ENCODE results near the gene CD22. TPM values are rescaled to one million over a fixed set of nuclear protein-coding genes. Genes with fewer than 3 reads are reported as not detected.

CD22 gene
- total RNA-seq, 1 experiment from 2014 or later, result not detected

DNA sequence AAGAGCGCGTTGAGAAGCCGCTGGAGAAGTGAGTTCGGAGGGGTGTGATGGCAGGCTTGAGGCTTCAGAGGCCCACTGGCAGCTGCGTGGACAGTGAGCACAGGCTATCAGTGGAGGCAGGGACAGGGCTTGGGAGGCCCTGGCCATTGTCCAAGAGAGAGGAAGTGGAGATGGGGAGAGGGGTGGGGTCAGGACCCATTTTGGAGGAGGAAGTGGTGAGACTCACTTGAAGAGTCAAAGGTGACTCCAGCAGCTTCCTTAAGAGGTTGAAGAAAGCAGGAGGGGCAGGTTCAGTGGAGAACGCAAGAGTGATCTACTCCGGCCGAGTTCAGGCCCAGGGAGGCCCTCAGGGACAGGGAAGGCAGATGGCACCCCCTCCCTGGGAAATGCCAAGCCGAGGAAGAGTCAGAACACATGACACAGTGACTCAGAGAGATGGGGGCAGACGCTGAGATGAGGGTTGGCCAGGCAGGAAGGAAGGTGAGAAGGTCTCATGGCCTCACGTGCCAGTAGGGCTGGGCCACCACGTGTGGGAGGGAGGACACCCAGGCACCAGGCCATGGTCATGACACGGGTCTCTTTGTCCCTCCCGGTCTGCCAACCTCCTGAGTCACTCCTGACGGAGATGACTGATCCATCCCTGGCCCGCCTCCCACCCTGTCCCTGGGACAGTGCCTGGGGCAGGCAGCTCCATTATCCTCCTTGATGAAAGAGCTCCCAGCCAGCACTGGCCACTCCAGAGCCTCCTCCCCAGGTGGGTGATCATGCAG is 10.1 kb upstream of the CD22 start:
- Histone ChIP-seq H3K27me3 (replicated peaks; ENCODE audit: insufficient read depth, low read depth, low read length, poor library complexity) (no peaks in the 10 kb centered on the region), H3K9me3 (ENCODE audit: low read depth, low read length, poor library complexity, severe bottlenecking) (no peaks in the 10 kb centered on the region), H3K4me3 (ENCODE audit: low read depth, low read length, poor library complexity, severe bottlenecking) (no peak overlapping the region), H3K27ac (ENCODE audit: low read depth, low read length, poor library complexity, severe bottlenecking) (no peak overlapping the region), H3K4me1 (ENCODE audit: insufficient read depth, low read length, poor library complexity, severe bottlenecking) (no peaks in the 10 kb centered on the region), H3K36me3 (ENCODE audit: insufficient read depth, low read length, poor library complexity, severe bottlenecking) (no peaks in the 10 kb centered on the region)
- intact Hi-C loops (cut with micrococcal nuclease; ENCODE audit: unreplicated experiment), result no loop called here
- ChIA-PET CTCF (no interaction called here), POLR2A (ENCODE audit: low non-redundant PET) (no interaction called here)
- BruUV-seq (replicated peaks), result no TSS peak
- TF ChIP-seq EZH2 (IDR thresholded peaks at IDR 0.05; ENCODE audit: borderline replicate concordance, low read depth, low read length, poor library complexity, severe bottlenecking), result no peak
- TF ChIP-seq, protein P1, sequence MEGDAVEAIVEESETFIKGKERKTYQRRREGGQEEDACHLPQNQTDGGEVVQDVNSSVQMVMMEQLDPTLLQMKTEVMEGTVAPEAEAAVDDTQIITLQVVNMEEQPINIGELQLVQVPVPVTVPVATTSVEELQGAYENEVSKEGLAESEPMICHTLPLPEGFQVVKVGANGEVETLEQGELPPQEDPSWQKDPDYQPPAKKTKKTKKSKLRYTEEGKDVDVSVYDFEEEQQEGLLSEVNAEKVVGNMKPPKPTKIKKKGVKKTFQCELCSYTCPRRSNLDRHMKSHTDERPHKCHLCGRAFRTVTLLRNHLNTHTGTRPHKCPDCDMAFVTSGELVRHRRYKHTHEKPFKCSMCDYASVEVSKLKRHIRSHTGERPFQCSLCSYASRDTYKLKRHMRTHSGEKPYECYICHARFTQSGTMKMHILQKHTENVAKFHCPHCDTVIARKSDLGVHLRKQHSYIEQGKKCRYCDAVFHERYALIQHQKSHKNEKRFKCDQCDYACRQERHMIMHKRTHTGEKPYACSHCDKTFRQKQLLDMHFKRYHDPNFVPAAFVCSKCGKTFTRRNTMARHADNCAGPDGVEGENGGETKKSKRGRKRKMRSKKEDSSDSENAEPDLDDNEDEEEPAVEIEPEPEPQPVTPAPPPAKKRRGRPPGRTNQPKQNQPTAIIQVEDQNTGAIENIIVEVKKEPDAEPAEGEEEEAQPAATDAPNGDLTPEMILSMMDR (conservative IDR thresholded peaks at IDR 0.05; ENCODE audit: low read depth, low read length), result no peak
- no peak for DNase-seq (ENCODE audit: low spot score)

DNA sequence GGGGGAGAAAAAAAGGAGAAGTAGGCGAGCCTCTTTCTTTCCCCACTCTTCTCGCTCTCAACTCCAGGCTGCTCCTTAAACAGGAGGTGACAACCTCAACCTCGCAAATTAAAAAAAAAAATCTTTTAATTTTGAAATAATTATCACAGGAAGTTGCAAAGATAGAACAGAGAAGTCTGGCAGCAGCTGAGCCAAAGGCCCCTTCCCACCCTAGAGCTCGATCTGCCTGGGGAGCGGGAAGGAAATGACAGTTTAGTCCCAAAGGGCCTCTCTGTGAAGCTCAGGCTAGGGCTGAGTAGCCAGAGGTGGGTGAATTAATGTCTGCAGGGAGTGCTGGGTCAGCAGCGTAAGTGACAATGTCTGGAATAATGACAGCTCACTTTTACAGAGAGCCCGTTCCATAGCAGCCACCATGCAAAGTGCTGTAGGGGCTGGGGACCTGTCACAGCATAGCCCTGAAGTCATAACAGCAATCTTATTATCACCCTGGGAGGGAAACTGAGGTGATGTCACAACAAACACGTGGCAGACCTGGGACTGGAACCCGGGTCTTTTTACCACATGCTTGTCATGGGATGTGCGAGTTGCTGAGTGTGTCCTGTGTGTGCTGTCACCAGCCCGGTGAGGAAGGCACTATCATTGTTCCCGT is 8.8 kb upstream of the CD22 start:
- intact Hi-C loops (cut with micrococcal nuclease; ENCODE audit: unreplicated experiment), result no loop called here
- BruUV-seq (replicated peaks), result no TSS peak

DNA sequence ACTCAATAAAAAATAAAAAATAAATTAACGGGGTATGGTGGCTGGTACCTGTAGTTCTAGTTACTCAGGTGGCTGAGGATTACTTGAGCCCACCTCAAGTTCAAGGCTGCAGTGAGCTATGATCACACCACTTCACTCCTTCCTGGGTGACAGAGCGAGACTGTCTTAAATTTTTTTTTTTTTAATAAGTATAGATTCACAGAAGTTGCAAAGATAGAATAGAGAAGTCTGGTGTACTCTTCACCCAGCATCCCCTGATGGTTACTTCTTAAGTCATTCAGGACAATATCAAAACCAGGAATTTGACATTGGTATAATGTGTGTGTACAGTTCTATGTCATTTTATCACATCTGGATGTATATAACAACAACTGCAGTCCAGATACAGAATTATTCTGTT is 7.7 kb upstream of the CD22 start:
- POLR2A ChIA-PET (ENCODE audit: low non-redundant PET), result no interaction called here
- TF ChIP-seq, protein P1 (conservative IDR thresholded peaks at IDR 0.05; ENCODE audit: low read depth, low read length), result no peak
- no peak for TF ChIP-seq EZH2 (IDR thresholded peaks at IDR 0.05; ENCODE audit: borderline replicate concordance, low read depth, low read length, poor library complexity, severe bottlenecking)
- no peak for DNase-seq (ENCODE audit: low spot score)
- no peak overlapping the region for H3K4me3 ChIP-seq (ENCODE audit: low read depth, low read length, poor library complexity, severe bottlenecking)
- no TSS peak for BruUV-seq (replicated peaks)
- H3K36me3 ChIP-seq (ENCODE audit: insufficient read depth, low read length, poor library complexity, severe bottlenecking), result no peaks in the 10 kb centered on the region
- intact Hi-C loops (cut with micrococcal nuclease; ENCODE audit: unreplicated experiment), result no loop called here
- no peaks in the 10 kb centered on the region for H3K9me3 ChIP-seq (ENCODE audit: low read depth, low read length, poor library complexity, severe bottlenecking)
- no peaks in the 10 kb centered on the region for H3K4me1 ChIP-seq (ENCODE audit: insufficient read depth, low read length, poor library complexity, severe bottlenecking)
- CTCF ChIA-PET, result no interaction called here
- peaks cover 6% of the 10 kb centered on the region for H3K27me3 ChIP-seq (replicated peaks; ENCODE audit: insufficient read depth, low read depth, low read length, poor library complexity)
- H3K27ac ChIP-seq (ENCODE audit: low read depth, low read length, poor library complexity, severe bottlenecking), result no peak overlapping the region

More for the DNA sequence above, 8.8 kb upstream of the CD22 start:
- H3K4me3 ChIP-seq (ENCODE audit: low read depth, low read length, poor library complexity, severe bottlenecking), result no peak overlapping the region
- peak; percentile 44 for DNase-seq (ENCODE audit: low spot score)
- ChIA-PET POLR2A (ENCODE audit: low non-redundant PET) (no interaction called here), CTCF (no interaction called here)
- H3K4me1 ChIP-seq (ENCODE audit: insufficient read depth, low read length, poor library complexity, severe bottlenecking), result no peaks in the 10 kb centered on the region
- no peak for TF ChIP-seq EZH2 (IDR thresholded peaks at IDR 0.05; ENCODE audit: borderline replicate concordance, low read depth, low read length, poor library complexity, severe bottlenecking)
- no peak overlapping the region for H3K27ac ChIP-seq (ENCODE audit: low read depth, low read length, poor library complexity, severe bottlenecking)
- no peaks in the 10 kb centered on the region for H3K9me3 ChIP-seq (ENCODE audit: low read depth, low read length, poor library complexity, severe bottlenecking)
- no peaks in the 10 kb centered on the region for H3K36me3 ChIP-seq (ENCODE audit: insufficient read depth, low read length, poor library complexity, severe bottlenecking)
- H3K27me3 ChIP-seq (replicated peaks; ENCODE audit: insufficient read depth, low read depth, low read length, poor library complexity), result peaks cover 3% of the 10 kb centered on the region
